Heart left ventricle (tissue), 16 donors: Measurements from ENCODE around the gene ZNF664. TPM values are rescaled to one million over a fixed set of nuclear protein-coding genes. Genes with fewer than 3 reads are reported as not detected.

Experiments used
- ATAC-seq, 4 donors: fragments of 200-7000 bp; cut with Tn5 transposase; one replicate each; pipeline ENCODE4 v1.9.1; 2020 to 2022; ENCODE audit warnings: moderate library complexity in 4 of 4, mild to moderate bottlenecking in 3 of 4, moderate number of reproducible peaks in 1 of 4
- DNase-seq, 5 donors: peaks; one replicate each; pipeline ENCODE4 v3.0.0-alpha.2; 2020
- H3K27ac ChIP-seq, 12 donors: fragments of 200-600 bp; sonication (generic) in 4 of 12; one replicate each; pipeline versions ENCODE4 v1.5.0 to v1.8.0; 2016 to 2022; ENCODE audit warnings: mild to moderate bottlenecking in 2 of 12
- H3K27me3 ChIP-seq, 9 donors: fragments of 200-600 bp; sonication (generic) in 2 of 9; one replicate each; pipeline versions ENCODE4 v1.5.1 to v1.8.0; 2016 to 2022; ENCODE audit warnings: mild to moderate bottlenecking in 3 of 9
- H3K36me3 ChIP-seq, 9 donors: fragments of 200-600 bp; sonication (generic) in 2 of 9; one replicate each; pipeline versions ENCODE4 v1.5.0 to v1.8.0; 2018 to 2022; ENCODE audit warnings: mild to moderate bottlenecking in 2 of 9
- H3K4me1 ChIP-seq, 12 donors: fragments of 200-600 bp; sonication (generic) in 4 of 12; one replicate each; pipeline versions ENCODE4 v1.5.0 to v1.8.0; 2016 to 2022; ENCODE audit warnings: mild to moderate bottlenecking in 3 of 12
- H3K4me3 ChIP-seq, 12 donors: fragments of 200-600 bp; sonication (generic) in 4 of 12; one replicate each; pipeline versions ENCODE4 v1.5.0 to v1.8.0; 2017 to 2022; ENCODE audit warnings: mild to moderate bottlenecking in 9 of 12, moderate library complexity in 4 of 12
- H3K9me3 ChIP-seq, 12 donors: fragments of 200-600 bp; sonication (generic) in 4 of 12; one replicate each; pipeline versions ENCODE4 v1.5.0 to v1.8.0; 2016 to 2022; ENCODE audit warnings: mild to moderate bottlenecking in 1 of 12
- POLR2A ChIP-seq, 2 donors: fragments of 450-650 bp; IDR thresholded peaks; one replicate each; pipeline ENCODE4 v1.6.1; 2017; ENCODE audit warnings: antibody characterized with exemption in 2 of 2, mild to moderate bottlenecking in 2 of 2, moderate library complexity in 2 of 2
- WGBS, 4 donors: extraction: QIAGEN DNeasy Blood & Tissue Kit in 2 of 4; methylation state at CpG; one replicate each; pipeline versions ENCODE4 v1.1.5 to v1.1.7; 2013 to 2018; 5-methylcytosine and 5-hydroxymethylcytosine counted together
- intact Hi-C, 10 donors: fragments of 100-400 bp; cut with DNase I; formaldehyde crosslinking; loops; one replicate each; pipeline versions ENCODE4 v1.11.1 to v1.14.2; 2022
- polyA plus RNA-seq, 2 donors: library from polyadenylated mRNA; stranded (reverse); fragments of 200-250 nt; gene quantifications; one replicate each; pipeline ENCODE4 v1.2.3, GENCODE V29; 2013
- total RNA-seq, 9 donors: library from RNA; depleted of rRNA in 2 of 9; stranded (reverse); fragments of >200 nt in 2 of 9; fragmentation: NEBNext Ultra II Directional in 3 of 9; extraction: Animal tissue kit (Norgen Biotek cat#: 25700) in 3 of 9; gene quantifications; one replicate each; pipeline versions ENCODE4 v1.1.0 to v1.2.4, GENCODE V29; 2016 to 2023
- TF ChIP-seq, protein P1 (sequence below), 12 donors: fragments of 200-600 bp; sonication (generic) in 4 of 12; IDR thresholded peaks; one replicate each; pipeline versions ENCODE4 v1.5.0 to v1.8.0; 2018 to 2022; ENCODE audit warnings: antibody characterized with exemption in 12 of 12, mild to moderate bottlenecking in 5 of 12
- donor health status: ischemic (EF 13 %, LVEDD 7.1; RV severe dilation, severe dysfunction).
- donor health status: healthy with polysubstance abuse.
- donor health status: DM: no; HTN: yes; CAD: no.
- donor health status: DM: no; HTN: no; CAD: no.
- donor health status: ischemic (EF 25% LVEDD 6.9; RV normal size, moderate dysfunction).
- donor health status: ischemic (EF 25% LVEDD 5.7; RV mildly dilated, moderate dysfunction).
- donor health status: healthy.
- donor health status: DM: yes; HTN: yes; CAD: no.
- donor health status: ischemic (EF 35%, LVEDD 5.7; RV mildly dilated, moderate dysfunction).
- donor health status: nonischemic (EF 11% LVEDD 7.7; RV severe dilation, severe dysfunction).
- donor health status: DM: yes; HTN: yes; CAD: no.
- donor health status: PGD.
- donor health status: ischemic (EF 29% LVEDD 5.4; RV normal size, mild dysfunction).
- donor health status: nonischemic (EF 23%, LVEDD 6.1; RV moderate dilation, normal function).

The ZNF664 gene
- total and polyA plus RNA-seq, 11 donors, result 43.1 to 104 (median 73.3) TPM

DNA sequence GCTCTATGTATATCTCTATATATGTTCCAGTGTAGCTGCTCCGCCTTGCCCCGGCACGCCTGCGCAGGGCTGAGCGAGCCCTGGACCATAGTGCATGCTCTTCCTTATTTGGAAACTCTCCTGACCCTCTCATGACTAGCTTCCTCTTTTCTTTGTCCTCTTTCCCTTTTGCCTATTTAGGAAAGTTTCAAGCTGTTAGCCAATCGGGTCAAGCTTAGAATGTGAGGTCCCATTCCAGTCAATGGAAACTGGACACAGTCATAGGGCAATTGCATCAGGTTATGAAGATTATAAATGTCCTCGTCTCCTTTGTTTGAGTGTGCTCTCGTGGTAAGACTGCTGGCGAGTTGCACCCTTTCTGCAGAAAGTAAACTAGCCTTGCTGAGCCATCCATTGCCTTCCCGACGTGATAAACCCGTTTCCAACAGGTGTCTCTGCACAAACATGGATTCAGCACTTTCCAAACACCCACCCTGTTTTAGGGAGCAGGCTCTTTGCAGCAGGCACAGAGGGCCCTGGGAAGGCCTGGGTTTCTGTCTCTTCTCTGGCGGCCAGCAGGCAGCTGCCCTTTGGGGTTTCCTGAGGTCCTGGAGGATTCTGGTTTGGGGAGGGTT is 31.3 kb upstream of the ZNF664 start:
- no peaks in the 10 kb centered on the region for H3K27me3 ChIP-seq
- peaks cover 0 to 17% (median 2%) of the 10 kb centered on the region in 12 donors for H3K4me1 ChIP-seq
- TF ChIP-seq, protein P1, sequence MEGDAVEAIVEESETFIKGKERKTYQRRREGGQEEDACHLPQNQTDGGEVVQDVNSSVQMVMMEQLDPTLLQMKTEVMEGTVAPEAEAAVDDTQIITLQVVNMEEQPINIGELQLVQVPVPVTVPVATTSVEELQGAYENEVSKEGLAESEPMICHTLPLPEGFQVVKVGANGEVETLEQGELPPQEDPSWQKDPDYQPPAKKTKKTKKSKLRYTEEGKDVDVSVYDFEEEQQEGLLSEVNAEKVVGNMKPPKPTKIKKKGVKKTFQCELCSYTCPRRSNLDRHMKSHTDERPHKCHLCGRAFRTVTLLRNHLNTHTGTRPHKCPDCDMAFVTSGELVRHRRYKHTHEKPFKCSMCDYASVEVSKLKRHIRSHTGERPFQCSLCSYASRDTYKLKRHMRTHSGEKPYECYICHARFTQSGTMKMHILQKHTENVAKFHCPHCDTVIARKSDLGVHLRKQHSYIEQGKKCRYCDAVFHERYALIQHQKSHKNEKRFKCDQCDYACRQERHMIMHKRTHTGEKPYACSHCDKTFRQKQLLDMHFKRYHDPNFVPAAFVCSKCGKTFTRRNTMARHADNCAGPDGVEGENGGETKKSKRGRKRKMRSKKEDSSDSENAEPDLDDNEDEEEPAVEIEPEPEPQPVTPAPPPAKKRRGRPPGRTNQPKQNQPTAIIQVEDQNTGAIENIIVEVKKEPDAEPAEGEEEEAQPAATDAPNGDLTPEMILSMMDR (IDR thresholded peaks at IDR 0.05), result no peak
- no peak for TF ChIP-seq POLR2A (IDR thresholded peaks at IDR 0.05)
- peaks cover 0 to 81% (median 67%) of the 10 kb centered on the region in 9 donors for H3K36me3 ChIP-seq
- no peak overlapping the region for H3K4me3 ChIP-seq
- no peak for DNase-seq
- peak overlapping the region in 3 of 12 donors; percentile 8 to 69 (median 19) for H3K27ac ChIP-seq
- intact Hi-C loops, result no loop called here
- H3K9me3 ChIP-seq, result peaks cover 0 to 12% (median 0%) of the 10 kb centered on the region in 12 donors
- no peak for ATAC-seq
- 90 to 95% (median 91%) methylated on average over 9 to 13 of the region's 13 CpGs for WGBS, 4 donors

DNA sequence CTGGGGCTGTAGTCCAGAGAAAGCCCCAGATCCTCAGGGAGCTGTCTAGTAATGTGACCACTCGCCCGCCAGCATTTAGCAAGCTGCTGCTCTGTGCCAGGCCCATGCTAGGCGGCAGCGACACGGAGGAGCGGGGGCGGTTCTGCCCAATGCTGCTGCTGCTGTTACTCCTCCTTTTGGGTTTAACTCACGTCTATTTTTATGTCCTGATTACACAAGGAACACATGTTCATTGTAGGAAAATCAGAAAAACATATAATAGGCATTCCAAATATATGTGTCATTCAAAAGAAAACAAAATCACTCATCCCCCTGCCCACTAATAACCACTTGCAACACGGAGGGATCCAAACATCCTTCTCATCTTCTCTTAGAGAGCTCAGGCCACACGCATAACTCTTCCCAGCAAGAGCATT is 30.8 kb upstream of the ZNF664 start:
- Histone ChIP-seq H3K36me3 (peaks cover 0 to 75% (median 62%) of the 10 kb centered on the region in 9 donors), H3K4me1 (peaks cover 0 to 17% (median 5%) of the 10 kb centered on the region in 12 donors), H3K4me3 (no peak overlapping the region), H3K9me3 (peaks cover 0 to 12% (median 0%) of the 10 kb centered on the region in 12 donors), H3K27me3 (no peaks in the 10 kb centered on the region), H3K27ac (peak overlapping the region in 1 of 12 donors; percentile 69)
- DNase-seq (no peak), ATAC-seq (no peak)
- no peak for TF ChIP-seq POLR2A (IDR thresholded peaks at IDR 0.05)
- WGBS, 4 donors, result 90 to 92% (median 91%) methylated on average over 10 of the region's 10 CpGs
- intact Hi-C loops, result no loop called here

DNA sequence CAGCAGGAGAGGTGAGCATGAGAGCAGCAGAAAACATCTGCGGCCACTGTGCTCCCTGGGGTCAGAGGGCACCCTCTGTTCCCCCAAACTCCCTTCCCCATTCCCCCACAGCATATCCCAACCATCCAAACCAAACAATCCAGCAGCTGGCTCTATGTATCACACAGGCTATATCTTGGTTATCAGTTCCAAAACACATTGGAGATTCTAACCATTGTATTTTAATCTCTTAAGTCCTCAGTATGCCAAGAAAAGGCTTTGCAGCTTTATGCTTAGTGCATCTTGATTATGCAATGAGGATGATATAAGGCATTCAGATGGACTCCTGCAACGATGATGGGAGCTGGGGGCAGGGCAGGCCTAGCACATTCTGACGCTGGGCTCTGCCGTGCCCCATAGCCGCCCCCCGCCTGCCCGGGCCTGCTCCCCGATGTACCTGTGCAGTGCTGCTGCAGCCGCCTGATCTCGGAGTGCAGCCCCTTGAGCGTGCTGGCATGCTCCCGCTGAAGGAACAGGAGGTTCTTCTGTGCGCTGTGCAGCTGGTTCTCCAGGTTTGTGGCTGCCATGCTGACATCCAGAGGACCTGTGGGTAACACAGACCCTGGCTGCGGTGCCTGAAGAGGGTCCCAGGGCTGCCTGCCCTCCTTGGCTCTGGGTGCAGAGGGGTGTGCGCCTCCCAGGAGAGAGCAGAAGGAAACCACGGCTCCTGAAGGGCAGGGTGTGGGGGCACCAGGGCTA is 29.9 kb upstream of the ZNF664 start:
- TF ChIP-seq POLR2A (IDR thresholded peaks at IDR 0.05), result no peak
- TF ChIP-seq, protein P1 (IDR thresholded peaks at IDR 0.05), result no peak
- Histone ChIP-seq H3K9me3 (peaks cover 0 to 12% (median 0%) of the 10 kb centered on the region in 12 donors), H3K27ac (no peak overlapping the region), H3K27me3 (no peaks in the 10 kb centered on the region), H3K4me1 (peaks cover 0 to 24% (median 5%) of the 10 kb centered on the region in 12 donors), H3K36me3 (peaks cover 0 to 67% (median 56%) of the 10 kb centered on the region in 9 donors), H3K4me3 (no peak overlapping the region)
- 93 to 99% (median 94%) methylated on average over 14 to 16 of the region's 16 CpGs for WGBS, 4 donors
- no peak for ATAC-seq
- intact Hi-C loops, result no loop called here
- DNase-seq, result no peak

DNA sequence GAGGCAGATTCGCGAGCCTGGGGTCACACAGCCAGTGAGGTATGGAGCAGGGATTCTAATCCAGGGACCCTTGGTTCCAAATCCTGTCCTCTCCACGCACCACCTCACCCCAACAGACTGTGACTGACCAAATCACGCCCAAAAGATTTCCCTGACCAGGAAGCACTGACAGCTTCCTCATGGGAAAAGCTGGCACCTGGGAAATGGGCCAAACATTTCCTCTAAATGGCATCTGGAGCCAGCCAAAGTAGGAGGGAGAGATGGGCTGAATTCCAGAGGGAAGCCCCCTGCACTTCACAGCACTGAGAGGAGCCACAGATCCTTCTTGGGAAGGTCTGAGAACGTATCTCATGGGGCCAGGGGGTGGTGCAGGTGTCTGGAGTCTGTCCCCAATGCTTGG is 29.2 kb upstream of the ZNF664 start:
- 72 to 90% (median 84%) methylated on average over 3 to 5 of the region's 5 CpGs for WGBS, 4 donors
- Histone ChIP-seq H3K4me3 (no peak overlapping the region), H3K27me3 (no peaks in the 10 kb centered on the region), H3K27ac (no peak overlapping the region), H3K4me1 (peaks cover 0 to 31% (median 6%) of the 10 kb centered on the region in 12 donors), H3K36me3 (peaks cover 0 to 67% (median 56%) of the 10 kb centered on the region in 9 donors), H3K9me3 (peaks cover 0 to 12% (median 0%) of the 10 kb centered on the region in 12 donors)
- DNase-seq, result no peak
- no peak for TF ChIP-seq POLR2A (IDR thresholded peaks at IDR 0.05)
- TF ChIP-seq, protein P1 (IDR thresholded peaks at IDR 0.05), result no peak
- no peak for ATAC-seq
- intact Hi-C loops, result no loop called here
